NCI-H1930 (cell line): ENCODE data around the gene ARHGAP24.
"Not testable (repeated sequence)": the region's sequence is repeated elsewhere in the genome, so short reads cannot be mapped to it uniquely, and the experiment has no call there.

Experiments used
- DNase-seq, 2 experiments: peaks; one replicate each; lab custom pipeline; 2025; lab: John Stamatoyannopoulos, UW

The ARHGAP24 gene

GRCh38 chr4:85482010-85482738, 7.2 kb downstream of the ARHGAP24 start:
- DNase-seq, result no peak

- no peak for DNase-seq
Measured at GRCh38 chr4:85486425-85487086, 11.6 kb downstream of the ARHGAP24 start.

DNA sequence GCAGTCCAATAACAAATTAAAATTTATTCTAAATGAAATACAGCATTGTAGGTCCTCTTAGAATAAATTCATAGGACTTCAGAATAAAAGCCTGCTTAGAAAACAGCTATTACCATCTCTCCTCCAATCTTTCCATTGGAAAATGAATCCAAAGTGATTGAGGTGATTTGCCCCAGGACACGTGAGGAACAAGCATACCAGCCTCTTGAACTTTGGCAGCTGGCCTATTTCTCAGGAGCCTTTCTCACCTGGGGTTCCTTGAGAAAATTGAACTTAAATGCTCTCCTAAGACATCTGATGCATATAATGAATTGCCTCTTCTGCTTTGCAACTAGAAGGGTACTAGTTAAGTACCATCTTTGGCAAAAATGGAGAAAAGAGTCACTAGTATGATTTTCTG, 13.5 kb downstream of the ARHGAP24 start:
- no peak for DNase-seq

DNA sequence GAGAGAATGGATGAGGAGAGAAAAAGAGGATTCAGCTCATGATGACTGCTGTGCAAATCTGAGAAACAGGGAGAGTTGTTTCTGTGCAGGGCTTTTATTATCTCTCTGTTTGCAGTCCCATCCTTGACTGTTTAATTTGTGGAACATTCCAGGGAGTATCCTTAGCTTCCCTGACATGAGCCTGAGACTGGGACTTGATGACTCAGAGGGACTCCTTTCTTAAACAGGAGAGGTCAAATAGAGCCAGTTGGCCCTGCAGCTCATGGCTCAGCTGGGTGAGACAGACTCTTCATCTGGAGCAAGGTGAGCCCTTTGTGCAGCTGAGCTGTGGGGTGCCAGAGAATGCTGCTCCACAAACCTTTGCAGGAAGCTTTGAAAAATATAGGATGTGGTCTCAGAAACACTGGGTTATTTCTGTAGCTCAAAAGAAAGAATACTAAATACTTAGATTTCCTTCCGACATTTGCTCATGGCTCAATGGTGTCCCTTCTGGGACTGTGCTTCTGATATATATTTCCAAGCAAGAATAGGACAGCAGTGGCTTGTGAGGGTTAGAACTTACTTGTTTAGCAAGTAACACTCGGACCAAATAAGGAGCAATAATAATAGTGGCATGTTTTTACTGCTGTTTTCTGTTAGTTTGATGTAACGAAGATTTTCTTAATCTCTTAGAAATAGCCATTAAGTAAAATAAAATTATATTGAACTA, 14.5 kb downstream of the ARHGAP24 start:
- DNase-seq, result peak; percentile 16 to 31

DNA sequence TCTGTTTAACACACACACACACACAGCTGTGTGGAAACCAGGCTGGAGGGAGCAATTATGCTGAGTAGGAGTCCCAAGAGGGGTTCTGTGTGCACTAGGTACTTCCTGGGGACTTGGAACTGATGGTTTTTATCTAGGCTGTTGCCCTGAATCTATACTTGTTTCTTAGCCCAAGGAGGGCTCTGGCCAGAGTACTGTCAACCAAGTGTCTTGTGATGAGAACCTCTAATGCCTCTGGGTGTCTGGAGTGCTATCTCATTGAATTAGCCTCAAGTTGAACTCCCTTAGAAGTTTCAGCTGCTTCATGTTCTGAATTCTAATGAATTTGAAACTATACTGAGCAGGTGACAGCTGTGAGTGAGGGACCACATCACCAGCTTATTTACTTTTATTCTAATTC, 16.6 kb downstream of the ARHGAP24 start:
- DNase-seq, result peak; percentile 17 to 55

- no peak for DNase-seq
Measured at GRCh38 chr4:85492336-85492735, 17.4 kb downstream of the ARHGAP24 start.

GRCh38 chr4:85495621-85496020, 20.7 kb downstream of the ARHGAP24 start:
- no peak for DNase-seq

DNA sequence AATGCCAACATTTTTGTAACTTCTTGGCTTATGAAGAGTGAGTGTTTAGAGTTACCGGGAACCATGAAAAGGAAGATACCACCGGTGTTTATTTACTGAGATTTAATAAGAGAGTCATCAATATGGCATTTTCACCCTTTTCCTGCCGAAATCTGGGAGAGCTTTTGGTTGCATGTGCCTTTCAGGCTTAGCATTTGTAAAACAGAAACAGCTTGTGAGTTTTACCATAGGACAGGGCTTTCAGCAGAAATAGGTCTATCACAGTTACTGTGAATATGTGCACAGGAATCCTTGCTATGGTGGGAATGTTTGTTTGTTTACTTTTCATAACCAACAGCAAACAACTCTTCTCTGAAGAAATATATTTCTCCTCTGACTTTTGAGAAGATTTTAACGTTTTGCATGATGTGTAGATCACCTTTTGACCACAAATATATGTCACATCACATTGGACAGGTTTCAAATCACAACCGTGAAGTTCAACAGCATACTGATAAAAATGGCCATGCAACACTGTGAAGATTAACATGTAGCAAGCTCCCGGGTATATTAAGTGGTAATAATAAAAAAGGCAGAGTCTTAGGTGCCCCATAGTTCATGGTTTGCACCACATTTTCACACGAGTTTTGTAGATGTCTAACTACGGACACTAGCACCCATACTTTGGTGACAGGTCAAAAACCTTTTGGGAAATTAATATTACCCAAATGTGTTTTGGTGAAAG, 21.3 kb downstream of the ARHGAP24 start:
- no peak for DNase-seq

- no peak for DNase-seq
Measured at GRCh38 chr4:85496933-85497332, 22.0 kb downstream of the ARHGAP24 start.

DNA sequence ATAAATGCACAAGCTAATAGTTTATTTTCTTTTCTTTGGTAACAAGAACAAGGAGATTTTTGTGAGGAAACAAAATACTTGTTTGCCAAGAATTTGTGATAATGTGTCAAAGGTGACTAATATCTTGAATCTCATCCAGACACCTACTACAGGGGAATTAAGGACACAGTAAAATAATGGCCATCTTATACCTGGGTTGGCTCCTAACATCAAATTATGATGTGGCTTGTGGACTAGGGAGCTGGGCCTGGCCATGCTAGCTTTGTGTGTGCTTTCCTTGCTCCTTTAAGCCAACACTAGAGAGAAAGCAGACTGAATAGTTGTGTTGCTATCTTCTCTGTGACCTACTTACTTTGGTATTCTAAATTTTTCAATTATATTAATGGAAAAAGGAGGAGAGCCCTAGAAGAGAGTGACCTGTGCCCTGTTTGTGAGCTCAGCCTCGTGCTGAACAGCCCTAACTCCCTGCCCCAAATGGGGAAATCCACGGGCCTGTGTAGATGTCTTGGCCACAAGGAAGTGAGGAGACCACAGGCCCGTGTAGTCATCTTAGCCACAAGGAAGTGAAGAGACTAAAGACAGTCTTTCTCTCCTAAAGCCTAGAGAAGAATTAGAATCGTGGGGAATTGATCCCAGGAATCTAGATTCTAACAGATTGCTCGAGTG, 23.3 kb downstream of the ARHGAP24 start:
- DNase-seq, result no peak

- no peak for DNase-seq
Measured at GRCh38 chr4:85499573-85499972, 24.6 kb downstream of the ARHGAP24 start.

GRCh38 chr4:85500110-85500867, 25.3 kb downstream of the ARHGAP24 start:
- no peak for DNase-seq

- DNase-seq, result not testable (repeated sequence)
Measured at GRCh38 chr4:85501145-85501544, 26.2 kb downstream of the ARHGAP24 start.

GRCh38 chr4:85508654-85509053, 33.7 kb downstream of the ARHGAP24 start:
- DNase-seq, result no peak

DNA sequence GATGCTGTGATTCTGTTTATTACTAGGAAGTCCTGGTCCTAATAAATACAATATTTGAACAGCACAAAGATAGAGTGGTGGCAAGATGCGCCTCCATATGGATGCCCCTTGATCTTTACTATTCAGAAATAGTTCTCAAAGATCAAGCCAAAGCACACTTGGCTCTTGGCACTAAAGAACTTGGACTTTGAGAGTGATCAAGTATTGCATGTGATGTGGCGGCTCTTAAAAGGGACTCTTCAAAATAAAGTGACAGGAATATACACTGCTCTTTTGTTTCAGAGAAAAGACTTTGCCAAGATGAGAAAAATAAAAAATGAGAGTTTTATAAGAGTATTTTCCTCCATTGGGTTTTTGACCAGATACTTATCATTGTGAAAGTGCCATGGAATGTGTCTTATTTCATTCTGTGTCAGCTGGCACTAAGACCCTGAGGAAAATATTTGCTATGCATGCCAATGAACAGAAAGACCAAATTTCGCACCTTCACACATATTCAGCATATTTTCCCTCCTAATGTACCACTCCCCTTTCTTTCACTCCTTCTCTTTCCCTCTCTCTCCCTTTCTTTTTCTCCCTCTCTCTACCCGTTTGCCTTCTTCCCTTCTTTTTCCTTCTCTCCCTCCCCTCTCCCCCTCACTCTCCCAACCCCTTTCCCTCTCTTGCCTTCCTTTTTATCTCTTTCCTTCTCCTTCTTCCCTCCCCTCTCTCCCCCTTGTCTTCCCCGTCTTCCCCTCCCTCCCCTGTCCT, 35.1 kb downstream of the ARHGAP24 start:
- no peak for DNase-seq

DNA sequence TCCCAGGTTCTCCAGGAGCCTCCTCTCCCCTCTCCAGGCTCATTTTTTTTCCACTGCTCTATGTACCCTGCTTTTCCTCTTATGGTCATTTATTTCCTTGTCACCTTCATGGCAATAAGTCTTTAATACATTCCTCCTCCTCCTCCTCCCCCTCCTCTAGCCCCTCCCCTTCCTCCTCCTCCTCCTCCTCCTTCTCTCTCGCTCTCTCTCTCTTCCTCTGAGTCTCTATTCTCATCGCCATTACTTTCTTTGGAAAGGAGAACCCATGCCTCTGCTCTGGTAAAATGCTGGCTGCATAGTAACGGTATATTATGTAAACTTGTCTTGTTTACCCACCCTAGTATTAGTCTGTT, 35.7 kb downstream of the ARHGAP24 start:
- no peak for DNase-seq

- DNase-seq, result no peak
Measured at GRCh38 chr4:85512446-85513205, 37.7 kb downstream of the ARHGAP24 start.

DNA sequence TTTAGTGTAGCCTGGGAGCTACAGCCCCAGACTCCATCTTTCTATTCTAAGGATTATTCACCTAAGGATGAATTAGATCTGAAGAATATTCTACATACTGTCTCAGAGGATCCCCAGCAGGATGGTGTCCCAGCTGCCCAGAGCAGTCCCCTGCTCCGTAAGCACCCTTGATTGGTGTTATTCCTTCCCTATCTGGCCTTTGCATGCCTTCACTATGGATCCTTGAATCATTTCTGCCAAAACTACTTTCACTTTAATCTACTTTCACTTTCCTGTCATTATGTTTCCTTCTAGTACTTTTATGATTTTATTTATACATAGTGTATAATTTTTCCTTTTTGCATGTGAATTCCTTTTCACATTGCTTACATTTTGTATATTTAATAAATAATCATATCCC, 39.2 kb downstream of the ARHGAP24 start:
- no peak for DNase-seq

- DNase-seq, result no peak
Measured at GRCh38 chr4:85514783-85515182, 39.8 kb downstream of the ARHGAP24 start.

DNA sequence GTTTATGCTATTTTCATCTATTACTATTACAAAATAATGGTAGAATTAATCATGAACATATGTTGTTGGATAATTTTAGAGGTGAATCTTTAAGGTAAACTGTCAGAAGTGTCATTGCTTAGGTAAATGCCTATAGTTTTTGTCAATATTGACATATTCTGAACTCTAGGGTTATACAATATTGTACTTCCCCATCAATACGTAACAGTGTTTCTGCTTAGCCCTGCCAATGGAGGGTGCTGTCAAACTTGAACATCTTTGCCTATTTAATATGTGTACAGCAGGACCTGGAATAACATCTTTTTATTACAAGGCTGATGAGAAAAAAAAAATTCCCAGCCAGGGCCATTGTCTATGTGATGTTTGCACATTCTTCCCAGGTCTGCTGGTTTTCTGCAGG, 40.8 kb downstream of the ARHGAP24 start:
- DNase-seq, result no peak
